Measurements from ENCODE around the gene MPP4.
"Not testable (repeated sequence)": the region's sequence is repeated elsewhere in the genome, so short reads cannot be mapped to it uniquely, and the experiment has no call there.

MPP4 gene

DNA sequence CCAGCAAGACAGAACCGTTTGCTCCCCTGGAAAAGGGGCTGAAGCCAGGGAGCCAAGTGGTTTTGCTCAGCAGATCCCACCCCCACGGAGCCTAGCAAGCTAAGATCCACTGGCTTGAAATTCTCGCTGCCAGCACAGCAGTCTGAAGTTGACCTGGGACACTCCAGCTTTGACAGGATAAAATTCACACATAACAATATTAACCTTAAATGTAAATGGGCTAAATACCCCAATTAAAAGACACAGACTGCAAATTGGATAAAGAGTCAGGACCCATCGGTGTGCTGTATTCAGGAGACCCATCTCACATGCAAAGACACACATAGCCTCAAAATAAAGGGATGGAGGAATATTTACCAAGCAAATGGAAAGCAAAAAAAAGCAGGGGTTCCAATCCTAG lies 27.2 kb downstream of the MPP4 start:
- not testable (repeated sequence) for DNase-seq (ENCODE audit: low read depth)

DNA sequence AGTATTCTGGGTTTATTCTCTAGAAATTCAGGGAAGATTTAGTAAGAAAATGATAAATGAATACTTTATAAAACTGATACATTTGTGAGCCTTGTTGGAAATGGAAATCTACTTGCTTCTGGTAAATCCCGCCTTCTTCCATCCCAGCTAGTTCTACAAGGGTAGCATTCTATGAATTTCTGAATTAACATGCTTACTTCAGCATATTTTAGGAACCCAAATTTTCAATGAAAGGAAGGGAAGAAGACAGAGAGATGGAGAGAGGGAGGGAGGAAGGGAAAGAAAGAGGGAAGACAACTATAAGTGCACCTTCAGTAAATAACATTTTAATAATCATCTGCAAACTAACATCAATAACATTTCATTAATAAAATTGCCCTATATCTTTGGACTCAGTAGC lies 28.6 kb downstream of the MPP4 start:
- no peak for DNase-seq (ENCODE audit: low read depth)

DNA sequence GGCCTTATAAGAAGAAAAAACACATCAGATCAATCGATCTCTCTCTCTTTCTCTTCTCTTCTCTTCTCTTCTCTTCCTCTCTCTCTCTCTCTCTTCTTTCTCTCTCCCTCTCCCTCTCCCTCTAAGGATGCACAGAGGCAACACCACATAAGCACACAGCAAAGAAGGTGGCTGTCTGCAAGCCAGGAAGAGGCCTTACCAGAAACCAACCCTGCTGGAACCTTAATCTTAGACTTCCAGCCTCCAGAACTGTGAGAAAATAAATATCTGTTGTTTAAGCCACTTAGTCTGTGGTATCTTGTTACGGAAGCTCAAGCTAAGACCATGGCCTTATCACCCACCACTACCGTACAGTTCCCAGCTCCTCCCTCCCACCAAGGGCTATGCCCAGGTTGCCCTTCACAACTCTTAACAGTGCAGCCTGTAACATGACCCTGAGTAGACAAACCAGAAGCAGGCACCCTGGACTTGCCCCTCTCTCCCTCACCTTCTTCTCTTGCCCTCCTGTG lies 30.0 kb downstream of the MPP4 start:
- DNase-seq (ENCODE audit: low read depth), result no peak

DNA sequence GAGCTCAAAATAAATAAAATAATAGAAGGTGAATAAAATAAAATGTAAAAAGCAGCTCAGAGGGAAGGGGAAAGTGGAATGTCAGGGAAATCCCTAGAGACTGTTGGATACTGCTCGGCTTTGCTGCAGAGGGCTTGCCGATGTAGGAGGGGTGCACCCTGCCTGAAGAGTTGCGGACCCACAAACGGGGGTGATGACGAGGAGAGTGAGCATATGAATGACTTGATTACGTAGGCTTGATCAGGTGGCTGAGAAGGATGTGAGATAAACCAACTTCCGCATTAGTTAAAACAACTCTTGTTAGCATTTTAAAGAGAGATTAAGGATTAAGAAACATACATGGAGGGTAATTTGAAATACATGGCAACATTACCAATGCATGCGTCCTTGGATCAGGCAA lies 34.1 kb downstream of the MPP4 start:
- DNase-seq (ENCODE audit: low read depth), result no peak

DNA sequence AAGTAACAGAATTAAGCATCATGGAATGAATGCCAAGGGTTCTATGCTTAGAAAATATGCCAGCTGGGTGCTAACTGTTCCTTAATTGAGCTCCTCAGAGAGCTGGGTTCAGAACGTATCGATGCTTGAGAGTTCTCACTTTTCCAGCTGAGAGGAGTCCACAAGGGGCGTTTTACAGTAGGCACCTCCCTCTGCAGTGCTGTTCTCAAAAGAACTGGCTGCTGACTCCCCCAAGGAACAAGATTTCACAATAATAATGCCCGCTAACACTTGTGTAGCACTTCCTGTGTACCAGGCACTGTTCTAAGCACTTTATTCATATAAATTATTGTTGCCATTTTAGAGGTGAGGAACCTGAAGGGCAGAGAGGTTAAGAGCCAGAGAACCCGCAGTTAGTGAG lies 37.1 kb downstream of the MPP4 start:
- DNase-seq (ENCODE audit: low read depth), result no peak

DNA sequence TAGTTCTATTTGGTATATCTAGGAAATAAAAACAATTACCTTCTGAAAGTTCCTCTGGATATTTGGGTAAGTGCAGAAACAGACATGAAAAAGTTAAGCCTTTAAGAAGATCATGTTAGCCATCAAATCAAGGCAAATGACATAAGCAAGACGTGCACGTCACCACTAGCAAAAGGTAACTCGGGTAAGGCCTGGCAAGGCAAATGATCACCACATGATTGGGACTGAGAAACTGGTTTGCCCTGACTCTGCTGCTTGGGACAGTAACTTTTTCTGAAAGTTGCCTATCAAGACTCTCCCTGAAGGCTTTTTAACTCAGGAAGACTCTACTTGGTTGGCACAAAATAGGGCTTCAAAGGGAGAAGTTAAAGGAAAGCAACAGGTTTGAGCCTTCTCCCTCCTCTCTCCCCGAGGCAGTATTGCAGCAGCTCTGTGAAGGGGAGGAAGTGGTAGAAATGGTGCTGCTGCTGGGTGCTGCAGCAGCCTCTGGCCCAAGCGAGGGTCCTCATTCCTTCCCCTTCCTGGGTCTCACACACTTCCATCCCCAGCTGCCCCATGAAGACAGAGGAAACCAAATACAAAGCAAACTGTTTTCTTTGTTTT lies 38.0 kb downstream of the MPP4 start:
- DNase-seq (ENCODE audit: low read depth), result no peak

DNA sequence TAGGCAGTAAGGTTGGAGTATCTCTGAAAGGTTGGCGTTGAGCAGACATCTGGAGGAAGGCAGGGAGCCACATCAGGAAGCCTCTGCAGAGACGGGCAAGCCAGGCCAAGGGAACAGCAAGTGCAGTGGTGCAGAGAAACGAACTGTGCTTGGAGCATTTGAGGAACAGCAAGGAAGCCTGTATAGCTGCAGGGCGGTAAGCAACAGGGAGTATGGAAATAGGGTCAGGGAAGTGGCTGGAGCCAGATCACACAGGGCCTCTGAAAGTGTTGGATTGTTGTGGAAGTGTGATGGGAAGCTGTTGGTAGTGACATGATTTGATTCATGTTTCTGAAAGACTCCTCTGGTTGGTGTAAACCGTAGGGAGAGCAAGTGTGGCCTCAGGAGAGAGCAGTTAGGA lies 41.7 kb downstream of the MPP4 start:
- no peak for DNase-seq (ENCODE audit: low read depth)

DNA sequence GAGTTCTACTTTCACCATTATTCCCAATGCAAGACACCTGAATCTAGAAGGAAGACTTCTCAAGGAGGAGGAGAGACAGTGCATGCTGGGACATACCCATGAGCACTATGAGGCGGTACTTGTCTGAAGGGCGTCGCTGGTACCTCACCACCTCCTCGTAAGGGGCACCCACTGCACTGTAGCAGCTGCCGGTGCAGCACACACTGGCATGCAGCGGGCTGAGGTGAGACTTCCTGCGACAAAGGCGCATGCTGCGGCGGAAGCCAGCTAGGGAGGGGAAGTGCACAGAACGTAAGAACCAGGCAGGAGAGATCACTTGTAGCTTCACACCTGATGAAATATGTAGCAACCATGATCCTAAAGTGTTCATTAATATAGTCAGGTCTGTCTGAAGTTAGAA lies 42.3 kb downstream of the MPP4 start:
- no peak for DNase-seq (ENCODE audit: low read depth)

DNA sequence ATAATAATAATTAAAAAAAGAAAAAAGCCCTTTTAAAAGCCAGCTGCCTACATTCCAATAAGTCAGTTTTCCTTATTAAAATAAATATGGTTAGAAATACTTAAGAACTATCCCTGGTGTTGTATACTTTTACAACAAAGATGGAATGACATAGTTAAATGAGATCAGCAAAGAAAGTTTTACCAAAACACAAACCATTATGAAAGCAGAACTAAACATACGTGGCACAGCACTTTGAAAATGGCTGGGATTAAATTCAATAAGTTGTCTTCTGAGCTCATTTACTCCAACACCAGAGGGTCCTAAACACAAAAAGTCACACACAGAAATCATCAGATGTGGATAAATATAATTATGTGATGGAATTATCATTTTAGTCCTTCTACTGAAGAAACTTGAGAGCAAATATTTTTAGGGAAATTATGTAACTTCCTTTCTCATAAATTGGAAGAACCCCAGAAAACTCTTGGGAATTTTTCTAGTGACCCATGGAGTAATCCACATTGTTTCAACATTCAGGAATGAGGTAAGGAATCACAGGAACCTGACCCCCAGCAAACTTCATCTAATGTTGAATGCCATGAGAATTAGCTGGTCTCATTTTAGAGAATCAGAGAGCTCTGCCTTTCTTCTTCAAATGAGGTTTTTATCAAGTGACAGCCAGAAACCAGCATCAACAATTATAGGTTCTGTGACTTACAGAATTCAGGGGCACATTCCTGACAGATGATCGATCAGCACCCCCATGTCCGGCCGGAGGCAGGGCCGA lies 43.6 kb downstream of the MPP4 start:
- DNase-seq (ENCODE audit: low read depth), result no peak

DNA sequence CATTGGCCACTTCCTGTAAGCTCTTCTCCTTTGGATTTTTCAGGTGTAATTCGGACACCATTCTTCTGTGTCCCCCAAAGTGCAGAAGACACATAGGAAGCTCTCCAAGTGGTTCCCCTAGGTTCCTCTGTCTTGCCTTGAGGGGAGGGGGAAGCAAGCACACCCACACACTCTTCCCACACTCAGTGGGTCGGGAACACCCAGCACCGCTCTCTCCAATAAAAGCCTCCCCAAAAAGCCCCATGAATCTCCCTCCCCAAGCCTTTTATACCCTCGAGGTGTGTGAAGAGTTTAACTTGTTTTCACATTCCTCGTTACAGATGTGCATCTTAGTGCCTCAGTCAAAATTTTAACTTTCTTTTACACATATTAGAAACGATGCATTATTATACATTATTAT lies 45.2 kb downstream of the MPP4 start:
- DNase-seq (ENCODE audit: low read depth), result no peak

DNA sequence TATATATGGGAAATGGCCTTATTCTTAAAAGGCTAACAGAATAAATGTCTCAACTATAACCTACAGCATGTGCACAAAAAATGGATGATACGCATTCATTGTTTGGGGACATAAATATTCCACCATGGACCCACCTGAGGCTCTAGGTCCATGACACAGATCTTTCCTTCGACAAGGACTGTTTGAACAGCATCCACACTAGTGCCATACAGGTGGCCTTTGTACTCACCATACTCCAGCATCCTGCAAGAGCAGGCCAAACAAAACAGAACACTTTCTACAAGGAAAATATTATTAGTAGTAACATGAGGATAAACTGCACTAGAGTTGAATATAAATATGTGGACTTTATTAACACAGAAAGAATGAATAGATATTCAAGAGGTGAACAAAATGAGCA lies 49.0 kb downstream of the MPP4 start:
- no peak for DNase-seq (ENCODE audit: low read depth)

DNA sequence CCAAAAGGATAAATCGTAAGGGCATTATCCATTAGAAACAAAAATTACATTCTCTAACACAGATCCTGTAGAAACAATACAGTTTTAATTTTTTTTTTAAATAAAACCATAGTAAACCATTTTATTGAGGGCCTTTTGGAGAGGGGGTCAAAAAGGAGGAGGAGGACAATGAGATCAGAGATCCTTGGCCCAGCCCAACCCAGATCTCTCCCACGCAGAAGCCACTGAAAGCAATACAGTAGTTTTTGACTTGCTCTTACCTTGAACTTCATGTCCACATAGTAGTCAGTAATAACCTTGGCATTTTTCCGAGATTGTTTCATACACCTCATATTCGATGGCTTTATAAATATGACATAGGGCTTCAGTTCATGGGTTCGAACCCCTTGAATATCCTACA lies 51.0 kb downstream of the MPP4 start:
- no peak for DNase-seq (ENCODE audit: low read depth)

DNA sequence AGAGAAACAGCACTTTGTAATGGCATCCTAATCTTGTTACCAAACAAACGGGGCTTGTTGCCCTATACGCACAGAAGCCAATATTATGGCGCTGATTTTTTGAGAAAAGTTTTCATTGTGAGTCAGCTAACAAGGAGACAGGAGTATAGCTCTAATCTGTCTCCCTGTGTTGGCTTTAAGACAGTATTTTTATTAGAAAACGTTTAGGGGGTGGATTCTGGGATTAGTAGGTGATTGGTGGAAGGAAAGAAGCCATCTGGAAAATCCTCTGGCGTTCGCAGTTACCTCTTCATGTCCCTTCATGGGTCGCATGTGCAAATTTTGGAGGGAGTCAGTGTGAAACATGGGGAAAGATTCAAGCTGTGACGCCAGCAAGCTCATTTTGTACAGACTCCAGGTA lies 54.4 kb downstream of the MPP4 start:
- no peak for DNase-seq (ENCODE audit: low read depth)

DNA sequence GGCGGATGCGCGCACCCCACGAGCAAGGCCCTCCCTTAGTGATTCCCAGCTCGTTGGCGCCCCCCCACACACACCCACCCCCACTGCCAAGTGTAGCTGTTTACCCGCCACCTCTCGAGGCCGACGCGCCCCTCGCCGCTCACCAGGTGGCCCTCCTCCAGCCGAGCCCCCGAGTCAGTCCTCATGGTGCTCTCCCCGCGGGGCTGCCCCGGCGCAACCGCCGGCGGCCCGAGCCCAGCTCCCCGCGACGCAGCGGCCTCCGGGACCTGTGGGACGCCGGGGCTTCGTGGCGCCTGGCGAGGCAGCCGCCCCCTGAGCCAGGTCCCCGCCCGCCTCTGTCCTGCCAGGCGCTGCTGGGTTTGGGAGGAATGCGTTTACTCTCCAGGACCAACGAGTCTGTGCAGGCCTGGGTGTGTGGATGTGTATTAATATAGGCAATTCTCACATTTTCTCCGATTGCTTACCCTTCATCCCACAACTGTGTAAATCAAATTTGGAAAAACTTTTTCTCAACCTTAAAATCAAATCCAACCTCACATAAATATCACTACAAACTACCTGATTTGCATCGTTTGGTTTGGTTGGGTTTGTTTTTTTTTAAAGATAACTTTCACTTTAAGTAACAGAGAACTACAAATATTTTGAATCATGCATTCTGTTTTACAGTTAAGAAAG lies 55.1 kb downstream of the MPP4 start, which contains the start of gene TMEM237:
TSS of gene TMEM237 (minus strand) at position 288 of the 675 bp plus-strand sequence. CDS start at position 185, 103 bp downstream.
- DNase-seq (ENCODE audit: low read depth), result peak; percentile 30

DNA sequence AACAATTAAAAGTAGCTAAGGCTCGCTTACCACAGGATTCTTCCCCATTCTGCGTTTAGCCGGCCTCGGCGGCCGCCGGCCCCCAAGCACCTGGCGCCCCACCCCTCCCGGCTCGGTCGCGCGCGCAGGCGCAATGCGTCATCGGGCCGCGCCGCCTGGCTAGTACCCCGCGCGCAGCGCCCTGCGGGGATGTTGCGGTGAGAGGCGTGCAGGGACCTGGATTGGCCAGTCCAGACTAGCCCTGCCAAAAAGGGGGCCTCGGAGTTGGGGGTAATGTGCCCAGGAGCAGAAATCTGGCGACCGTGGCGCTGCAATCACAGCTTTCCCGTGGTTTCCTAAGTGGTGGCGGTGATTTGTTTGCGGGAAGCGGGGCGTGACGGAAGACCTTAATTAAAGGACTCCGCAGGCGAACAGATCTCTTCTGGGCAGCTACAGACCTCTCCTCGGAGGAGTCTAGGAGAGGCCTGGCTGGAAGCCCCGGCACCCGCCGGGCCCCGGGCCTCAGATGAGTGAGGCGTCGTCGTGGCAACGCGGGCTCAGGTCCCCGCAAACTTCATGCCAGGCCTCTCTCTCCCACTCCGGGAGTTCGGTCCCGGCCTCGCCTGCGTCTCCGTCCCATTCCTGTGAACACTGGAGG lies 55.7 kb downstream of the MPP4 start:
- DNase-seq (ENCODE audit: low read depth), result peak; percentile 72

DNA sequence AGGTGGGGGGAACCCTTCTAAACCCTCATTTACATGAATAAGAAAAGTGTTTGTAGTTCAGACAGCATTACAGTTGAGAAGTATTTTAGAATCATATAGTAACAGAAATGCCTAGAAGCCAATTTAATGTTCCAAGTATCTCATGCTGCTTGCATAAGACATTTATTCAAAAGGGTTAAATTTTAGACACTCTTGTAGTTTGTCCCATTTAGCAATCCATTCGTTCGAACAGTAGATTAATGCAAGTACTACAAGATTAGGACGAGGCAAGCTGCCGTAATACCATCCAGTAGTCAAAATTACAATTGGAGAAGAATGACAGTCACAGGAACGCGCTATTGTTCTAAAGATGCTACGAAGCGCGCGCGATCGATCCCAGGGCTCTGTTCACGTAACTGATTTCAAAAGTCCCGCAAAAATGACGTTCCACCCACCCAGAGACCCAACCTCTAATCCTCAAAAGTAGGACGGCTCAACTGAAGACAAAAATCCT lies 56.3 kb downstream of the MPP4 start:
- no peak for DNase-seq (ENCODE audit: low read depth)

DNA sequence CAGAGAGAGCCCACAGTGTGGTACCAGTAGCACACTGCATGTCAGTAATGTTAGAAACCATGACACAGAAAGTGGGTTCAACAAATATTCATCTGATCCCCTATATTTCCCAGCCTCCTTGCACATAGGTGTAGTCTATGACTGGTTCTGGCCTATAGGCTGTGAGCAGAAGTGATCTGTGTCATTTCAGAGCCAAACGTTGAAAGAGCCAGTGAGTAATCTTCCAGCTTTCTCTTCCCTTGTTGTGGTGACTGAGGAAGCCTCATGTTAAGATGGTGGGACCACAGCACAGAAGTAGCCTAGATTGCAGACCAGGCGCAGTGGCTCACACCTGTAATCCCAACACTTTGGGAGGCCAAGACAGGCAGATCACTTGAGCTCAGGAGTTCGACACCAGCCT lies 59.2 kb downstream of the MPP4 start:
- no peak for DNase-seq (ENCODE audit: low read depth)

DNA sequence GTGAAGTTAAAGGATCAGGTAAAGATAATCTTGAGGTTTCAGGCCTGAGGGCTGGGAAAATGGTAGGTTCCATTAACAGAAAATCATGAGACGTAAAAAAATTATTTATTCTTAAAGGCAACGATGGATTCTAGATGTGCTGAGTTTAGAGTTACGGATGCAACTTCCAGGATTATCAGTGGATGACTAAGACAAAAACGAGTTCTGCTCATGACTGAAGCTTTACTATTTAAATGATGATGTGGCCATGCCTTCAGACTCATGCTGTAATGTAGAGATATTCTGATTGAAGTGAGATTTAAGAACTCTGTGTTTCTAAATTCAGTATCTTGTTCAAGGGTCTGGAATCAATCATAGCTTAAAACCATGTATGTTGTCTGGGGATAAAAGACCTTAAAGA lies 60.1 kb downstream of the MPP4 start:
- no peak for DNase-seq (ENCODE audit: low read depth)

DNA sequence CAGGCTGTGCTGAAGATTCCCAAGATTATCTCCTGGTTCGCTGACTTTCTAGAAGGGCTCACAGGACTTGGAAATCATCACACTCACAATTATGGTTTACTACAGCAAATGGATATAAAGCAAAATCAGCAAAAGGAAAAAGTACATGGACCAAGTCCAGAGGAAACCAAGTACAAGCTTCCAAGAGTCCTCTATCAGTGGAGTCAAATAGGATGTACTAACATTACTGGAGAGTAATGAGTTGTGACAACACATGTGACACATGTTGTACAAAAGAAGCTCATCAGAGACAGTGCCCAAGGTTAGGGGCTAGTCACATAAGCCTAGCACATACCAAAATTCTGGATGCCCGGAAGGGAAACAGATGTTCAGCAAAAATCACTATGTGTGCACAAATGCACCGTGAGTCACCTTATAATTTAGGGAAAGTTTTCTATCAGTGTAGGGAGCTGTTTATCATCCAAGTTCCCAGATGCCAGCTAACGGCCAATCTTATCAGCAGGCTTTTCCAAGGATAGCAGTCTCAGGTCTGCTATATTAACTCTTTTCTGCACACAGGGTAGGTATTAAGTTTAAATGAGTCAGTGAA lies 64.7 kb downstream of the MPP4 start:
- DNase-seq (ENCODE audit: low read depth), result no peak

DNA sequence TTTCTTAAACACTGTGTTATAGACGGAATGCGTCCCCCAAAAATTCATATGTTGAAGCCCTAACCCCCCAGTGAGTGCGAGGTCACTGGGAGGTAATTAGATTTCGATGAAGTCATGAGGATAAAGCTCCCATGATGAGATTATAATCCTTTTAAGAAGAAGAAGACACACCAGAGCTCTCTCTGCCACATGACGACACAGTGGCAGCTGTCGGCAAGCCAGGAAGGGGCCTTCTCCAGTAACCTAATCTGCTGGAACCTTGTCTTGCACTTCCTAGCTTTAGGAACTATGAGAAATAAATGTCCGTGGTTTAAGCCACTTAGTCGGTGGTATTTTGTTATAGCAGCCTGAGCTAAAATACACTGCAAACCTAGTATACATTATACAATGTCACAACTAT lies 67.4 kb downstream of the MPP4 start:
- no peak for DNase-seq (ENCODE audit: low read depth)

DNA sequence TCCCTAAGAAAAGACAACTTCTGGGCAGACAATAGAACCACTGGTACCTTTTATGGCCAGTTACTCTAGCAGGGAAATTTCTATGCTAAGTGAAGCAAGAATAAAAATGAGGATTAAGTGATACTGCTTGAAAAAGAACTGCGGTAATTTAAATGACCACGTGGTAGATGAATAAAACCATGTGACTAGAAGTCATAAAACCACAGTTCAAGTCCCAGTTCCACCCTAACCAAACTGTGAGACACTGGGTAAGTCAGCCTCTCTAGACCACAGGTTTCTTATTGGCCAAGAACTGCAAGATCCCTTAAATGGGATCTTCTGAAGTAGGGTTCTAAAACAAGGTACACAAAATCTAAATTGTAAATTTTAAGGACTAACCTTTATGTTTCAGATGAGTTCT lies 67.9 kb downstream of the MPP4 start:
- DNase-seq (ENCODE audit: low read depth), result no peak

DNA sequence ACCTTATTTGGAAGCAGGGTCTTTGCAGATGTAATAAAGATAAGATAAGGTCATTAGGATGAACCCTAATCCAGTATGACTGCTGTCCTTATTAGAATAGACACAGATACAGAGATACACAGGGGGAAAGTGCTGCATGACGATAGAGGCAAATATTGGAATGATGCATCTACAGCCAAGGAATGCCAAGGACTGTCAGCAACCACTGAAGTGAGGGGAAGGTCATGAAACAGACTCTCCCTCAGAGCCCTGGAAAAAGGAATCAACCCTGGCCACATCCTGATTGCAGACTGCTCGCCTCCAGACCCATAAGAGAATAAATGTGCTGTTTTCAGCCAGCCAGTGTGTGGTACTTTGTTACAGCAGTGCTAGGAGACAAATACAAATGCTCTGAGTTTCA lies 69.9 kb downstream of the MPP4 start:
- no peak for DNase-seq (ENCODE audit: low read depth)
